Fibroblast of lung (primary cell): ENCODE results near the gene NPTX1. TPM values are rescaled to one million over a fixed set of nuclear protein-coding genes. Genes with fewer than 3 reads are reported as not detected.

ENCODE experiments used
- DNase-seq, 2 donors: peaks; one replicate each; pipeline versions ENCODE4 v3.0.0 to v3.0.0-alpha.2; 2010; ENCODE audit warnings: low read depth in 2 of 2
- H2AFZ ChIP-seq: 2 replicates; pipeline ENCODE4 v1.5.1; 2012; ENCODE audit warnings: low read length, control low read depth, inconsistent platforms
- H3K27ac ChIP-seq: 2 replicates; pipeline ENCODE4 v1.5.1; 2011; ENCODE audit warnings: low read length, control low read depth; ENCODE audit not compliant: insufficient read depth
- H3K27me3 ChIP-seq: 2 replicates; pipeline ENCODE4 v1.5.1; 2011; ENCODE audit warnings: mild to moderate bottlenecking, low read length; ENCODE audit not compliant: control insufficient read depth, insufficient read depth
- H3K36me3 ChIP-seq: 2 replicates; pipeline ENCODE4 v1.5.1; 2011; ENCODE audit warnings: low read length; ENCODE audit not compliant: control insufficient read depth, insufficient read depth
- H3K4me1 ChIP-seq: 2 replicates; pipeline ENCODE4 v1.5.1; 2011; ENCODE audit warnings: low read length; ENCODE audit not compliant: control insufficient read depth, insufficient read depth; ENCODE audit errors: extremely low read depth
- H3K4me2 ChIP-seq: 2 replicates; pipeline ENCODE4 v1.5.1; 2011; ENCODE audit warnings: low read length, control low read depth; ENCODE audit not compliant: insufficient read depth; ENCODE audit errors: extremely low read depth
- H3K4me3 ChIP-seq, 4 experiments: fragments of 200-600 bp in 1 of 4; sonication (generic) in 1 of 4; replicated peaks in 1 of 4; 2 replicates each; pipeline ENCODE4 v1.5.1; 2011 to 2016; ENCODE audit warnings: low read length in 4 of 4, low read depth in 3 of 4, mild to moderate bottlenecking in 3 of 4, control low read depth in 2 of 4, inconsistent platforms in 1 of 4, mixed read lengths in 1 of 4; ENCODE audit not compliant: insufficient read depth in 1 of 4; ENCODE audit errors: control extremely low read depth in 1 of 4
- H3K79me2 ChIP-seq: 2 replicates; pipeline ENCODE4 v1.5.1; 2012; ENCODE audit warnings: mild to moderate bottlenecking, low read length, inconsistent platforms; ENCODE audit not compliant: control insufficient read depth, insufficient read depth
- H3K9ac ChIP-seq: 2 replicates; pipeline ENCODE4 v1.5.1; 2011; ENCODE audit warnings: mild to moderate bottlenecking, low read length, control low read depth; ENCODE audit not compliant: insufficient read depth
- H3K9me3 ChIP-seq: 2 replicates; pipeline ENCODE4 v1.5.1; 2012; ENCODE audit warnings: low read depth, low read length; ENCODE audit not compliant: control insufficient read depth, insufficient read depth
- H4K20me1 ChIP-seq: 2 replicates; pipeline ENCODE4 v1.5.1; 2011; ENCODE audit warnings: low read length; ENCODE audit not compliant: control insufficient read depth, insufficient read depth; ENCODE audit errors: extremely low read depth
- EZH2 ChIP-seq: IDR thresholded peaks from 2 replicates; pipeline ENCODE4 v1.5.1; 2012; ENCODE audit warnings: low read length, control low read depth, mild to moderate bottlenecking; ENCODE audit errors: missing control alignments
- polyA plus RNA-seq, 2 donors: library from polyadenylated mRNA; depleted of rRNA in 1 of 2; stranded (reverse) in 1 of 2; unstranded in 1 of 2; fragments of >200 nt; gene quantifications; 2 replicates each; pipeline ENCODE4 v1.2.1, GENCODE V29; 2011 to 2012; ENCODE audit warnings: missing spikeins in 1 of 2
- total RNA-seq: library from RNA; depleted of rRNA; stranded (reverse); fragments of >200 nt; gene quantifications from 2 replicates; pipeline ENCODE4 v1.2.1, GENCODE V29; 2014
- TF ChIP-seq, protein P1 (sequence below), 2 donors: IDR thresholded peaks in 1 of 2; conservative IDR thresholded peaks in 1 of 2; 1 replicate in 1 of 2; 2 replicates in 1 of 2; pipeline ENCODE4 v1.5.1; 2011 to 2012; ENCODE audit warnings: low read length in 2 of 2, control low read depth in 1 of 2, inconsistent platforms in 1 of 2, low read depth in 1 of 2, mild to moderate bottlenecking in 1 of 2

NPTX1 gene
- total and polyA plus RNA-seq, 2 donors (not counting 1 experiment from before 2014, with no cell fraction given), result 14.9 to 31.2 TPM

- no peak for TF ChIP-seq EZH2
- TF ChIP-seq, protein P1, sequence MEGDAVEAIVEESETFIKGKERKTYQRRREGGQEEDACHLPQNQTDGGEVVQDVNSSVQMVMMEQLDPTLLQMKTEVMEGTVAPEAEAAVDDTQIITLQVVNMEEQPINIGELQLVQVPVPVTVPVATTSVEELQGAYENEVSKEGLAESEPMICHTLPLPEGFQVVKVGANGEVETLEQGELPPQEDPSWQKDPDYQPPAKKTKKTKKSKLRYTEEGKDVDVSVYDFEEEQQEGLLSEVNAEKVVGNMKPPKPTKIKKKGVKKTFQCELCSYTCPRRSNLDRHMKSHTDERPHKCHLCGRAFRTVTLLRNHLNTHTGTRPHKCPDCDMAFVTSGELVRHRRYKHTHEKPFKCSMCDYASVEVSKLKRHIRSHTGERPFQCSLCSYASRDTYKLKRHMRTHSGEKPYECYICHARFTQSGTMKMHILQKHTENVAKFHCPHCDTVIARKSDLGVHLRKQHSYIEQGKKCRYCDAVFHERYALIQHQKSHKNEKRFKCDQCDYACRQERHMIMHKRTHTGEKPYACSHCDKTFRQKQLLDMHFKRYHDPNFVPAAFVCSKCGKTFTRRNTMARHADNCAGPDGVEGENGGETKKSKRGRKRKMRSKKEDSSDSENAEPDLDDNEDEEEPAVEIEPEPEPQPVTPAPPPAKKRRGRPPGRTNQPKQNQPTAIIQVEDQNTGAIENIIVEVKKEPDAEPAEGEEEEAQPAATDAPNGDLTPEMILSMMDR (conservative IDR thresholded peaks at IDR 0.05 in 1 of 2, IDR thresholded peaks at IDR 0.05 in 1 of 2; ENCODE audit: low read depth in 1 of 2, low read length in 2 of 2), result no peak
- H3K4me1 ChIP-seq, result peaks cover 8% of the 10 kb centered on the region
- H2AFZ ChIP-seq, result no peak overlapping the region
- no peaks in the 10 kb centered on the region for H3K27me3 ChIP-seq
- H3K79me2 ChIP-seq, result no peaks in the 10 kb centered on the region
- H3K4me3 ChIP-seq, result peak overlapping the region; percentile 69 to 81 (median 74)
- DNase-seq, result peak in 1 of 2 donors; percentile 21
- no peaks in the 10 kb centered on the region for H3K36me3 ChIP-seq
- H4K20me1 ChIP-seq, result no peaks in the 10 kb centered on the region
- peak overlapping the region; percentile 94 for H3K27ac ChIP-seq
- H3K9me3 ChIP-seq, result no peaks in the 10 kb centered on the region
- peak overlapping the region; percentile 90 for H3K4me2 ChIP-seq
- peak overlapping the region; percentile 94 for H3K9ac ChIP-seq
Observed at GRCh38 chr17:80453998-80454556, 22.3 kb downstream of the NPTX1 start.

DNA sequence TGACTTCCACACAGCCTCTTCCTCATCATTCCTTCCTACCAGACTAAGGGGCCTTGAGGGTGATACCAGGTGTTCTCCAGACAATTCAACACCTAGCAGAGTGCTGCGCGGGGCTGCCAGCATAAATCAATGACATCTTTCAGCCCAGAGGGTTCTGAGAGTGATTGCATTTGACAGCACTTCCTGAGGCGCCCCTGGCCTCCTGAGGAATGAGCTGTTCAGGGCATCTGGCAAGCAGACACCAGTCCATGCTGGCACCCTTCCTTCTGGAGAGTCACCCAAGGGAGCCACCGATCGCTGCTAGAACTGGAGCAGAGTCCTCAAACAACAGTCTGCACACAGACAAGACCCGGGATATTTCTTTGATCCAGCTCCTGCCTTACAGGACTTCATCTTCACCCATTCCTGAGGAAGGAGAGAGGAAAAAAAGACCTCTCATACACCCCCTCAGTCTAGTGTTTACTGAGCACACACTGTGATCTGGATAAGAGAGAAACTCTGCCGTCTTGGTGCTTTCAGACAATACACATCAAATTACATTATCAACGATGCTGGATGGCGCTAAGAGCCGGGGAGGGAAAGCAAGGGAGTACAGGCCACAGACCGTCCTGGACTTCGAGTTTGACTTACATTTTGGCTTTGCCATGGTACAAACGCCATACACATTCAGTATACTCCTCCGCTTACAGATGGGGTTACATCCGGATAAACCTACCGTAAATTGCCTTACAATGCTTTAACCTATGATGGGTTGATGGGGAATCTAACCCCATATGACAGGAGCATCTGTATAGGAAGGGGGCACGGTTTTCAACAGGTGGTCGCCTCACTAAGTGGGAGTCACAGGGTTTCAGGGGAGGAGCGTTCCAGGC lies 23.0 kb downstream of the NPTX1 start:
- no peak for DNase-seq
- peak overlapping the region in 3 of 4 experiments; percentile 69 to 77 (median 71) for H3K4me3 ChIP-seq
- no peak overlapping the region for H3K9ac ChIP-seq
- no peaks in the 10 kb centered on the region for H4K20me1 ChIP-seq
- no peak for TF ChIP-seq EZH2
- TF ChIP-seq, protein P1 (conservative IDR thresholded peaks at IDR 0.05 in 1 of 2, IDR thresholded peaks at IDR 0.05 in 1 of 2; ENCODE audit: low read depth in 1 of 2, low read length in 2 of 2), result no peak
- no peaks in the 10 kb centered on the region for H3K9me3 ChIP-seq
- peaks cover 8% of the 10 kb centered on the region for H3K4me1 ChIP-seq
- H3K4me2 ChIP-seq, result peak overlapping the region; percentile 90
- H2AFZ ChIP-seq, result no peak overlapping the region
- no peaks in the 10 kb centered on the region for H3K36me3 ChIP-seq
- no peak overlapping the region for H3K27ac ChIP-seq
- H3K27me3 ChIP-seq, result no peaks in the 10 kb centered on the region
- no peaks in the 10 kb centered on the region for H3K79me2 ChIP-seq

DNA sequence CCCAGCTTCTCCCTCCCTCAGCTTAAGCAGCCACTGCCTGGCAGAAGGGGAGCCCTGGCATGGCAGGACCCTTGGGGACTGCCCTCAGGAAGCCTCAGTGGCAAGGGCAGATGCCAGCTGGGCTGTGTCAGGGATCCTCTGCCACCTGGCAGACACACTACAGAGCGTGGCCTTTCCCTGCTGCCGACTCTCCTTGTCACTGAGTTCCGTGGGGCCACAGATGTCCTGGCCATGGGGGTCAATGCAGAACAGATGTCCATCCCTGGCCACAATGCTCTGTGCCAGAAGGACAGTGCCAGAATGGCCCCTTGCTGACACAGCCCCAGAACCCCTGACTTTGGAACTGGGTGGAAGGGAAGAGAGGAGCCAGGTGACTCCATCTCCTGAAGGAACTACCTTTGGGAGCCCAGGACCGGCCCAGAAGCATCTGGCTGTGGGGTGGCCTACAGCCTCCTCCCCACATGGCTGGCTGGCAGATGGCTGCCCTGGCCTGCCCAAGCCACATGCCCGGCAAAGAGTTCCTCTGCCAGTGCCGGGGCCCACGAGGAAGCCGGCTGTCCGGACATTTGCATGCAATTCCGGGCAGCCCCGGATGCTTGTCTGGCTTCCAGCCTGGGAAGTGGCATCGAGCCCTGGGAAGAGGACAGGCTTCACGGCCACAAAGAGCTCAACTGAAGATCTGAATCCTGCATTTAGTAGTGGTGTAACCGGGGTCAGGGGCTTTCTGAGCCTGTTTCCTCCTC lies 24.1 kb downstream of the NPTX1 start:
- Histone ChIP-seq H3K27ac (no peak overlapping the region), H2AFZ (no peak overlapping the region), H3K4me3 (no peak overlapping the region), H3K4me2 (no peak overlapping the region), H3K27me3 (no peaks in the 10 kb centered on the region), H3K36me3 (no peaks in the 10 kb centered on the region), H3K4me1 (peaks cover 8% of the 10 kb centered on the region), H3K9ac (no peak overlapping the region), H3K9me3 (no peaks in the 10 kb centered on the region), H4K20me1 (no peaks in the 10 kb centered on the region), H3K79me2 (no peaks in the 10 kb centered on the region)
- DNase-seq, result no peak
- no peak for TF ChIP-seq EZH2
- TF ChIP-seq, protein P1 (conservative IDR thresholded peaks at IDR 0.05 in 1 of 2, IDR thresholded peaks at IDR 0.05 in 1 of 2; ENCODE audit: low read depth in 1 of 2, low read length in 2 of 2), result no peak
